ENCODE data around the gene FRAS1. TPM values are rescaled to one million over a fixed set of nuclear protein-coding genes. Genes with fewer than 3 reads are reported as not detected.

The FRAS1 gene
- total RNA-seq, 2 donors from 2014 or later, result 2.1 to 4.0 TPM

DNA sequence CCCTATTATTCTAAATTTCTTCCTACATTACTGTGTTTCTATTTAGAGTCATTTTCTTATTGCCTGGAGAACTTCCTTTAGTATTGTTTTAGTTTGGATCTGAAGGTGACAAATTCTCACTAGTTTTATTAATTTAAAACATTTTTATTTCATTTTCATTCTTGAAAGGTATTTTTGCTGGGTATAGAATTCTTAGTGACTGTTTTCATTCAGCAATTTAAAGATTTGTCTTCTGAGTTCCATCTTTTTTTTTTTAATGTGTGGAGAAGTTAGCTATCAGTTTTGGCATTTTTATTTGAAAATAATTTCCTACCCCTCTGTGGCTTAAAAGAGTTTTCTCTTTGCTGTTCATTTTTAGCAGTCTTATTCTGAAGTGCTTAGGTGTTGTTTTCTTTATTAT lies 169.2 kb downstream of the FRAS1 start:
- H3K4me3 ChIP-seq, result no peak overlapping the region
- H3K4me1 ChIP-seq, result no peaks in the 10 kb centered on the region
- no peaks in the 10 kb centered on the region for H3K27me3 ChIP-seq
- H3K27ac ChIP-seq, result no peak overlapping the region
- intact Hi-C loops (cut with DNase I), result no loop called here
- no peak overlapping the region for H3K9ac ChIP-seq (ENCODE audit: low read depth in 2 of 2, low read length in 2 of 2)
- H3K9me3 ChIP-seq, result no peaks in the 10 kb centered on the region
- H3K36me3 ChIP-seq, result no peaks in the 10 kb centered on the region
- no peak for TF ChIP-seq CTCF (IDR thresholded peaks at IDR 0.05)
- no peak for DNase-seq

DNA sequence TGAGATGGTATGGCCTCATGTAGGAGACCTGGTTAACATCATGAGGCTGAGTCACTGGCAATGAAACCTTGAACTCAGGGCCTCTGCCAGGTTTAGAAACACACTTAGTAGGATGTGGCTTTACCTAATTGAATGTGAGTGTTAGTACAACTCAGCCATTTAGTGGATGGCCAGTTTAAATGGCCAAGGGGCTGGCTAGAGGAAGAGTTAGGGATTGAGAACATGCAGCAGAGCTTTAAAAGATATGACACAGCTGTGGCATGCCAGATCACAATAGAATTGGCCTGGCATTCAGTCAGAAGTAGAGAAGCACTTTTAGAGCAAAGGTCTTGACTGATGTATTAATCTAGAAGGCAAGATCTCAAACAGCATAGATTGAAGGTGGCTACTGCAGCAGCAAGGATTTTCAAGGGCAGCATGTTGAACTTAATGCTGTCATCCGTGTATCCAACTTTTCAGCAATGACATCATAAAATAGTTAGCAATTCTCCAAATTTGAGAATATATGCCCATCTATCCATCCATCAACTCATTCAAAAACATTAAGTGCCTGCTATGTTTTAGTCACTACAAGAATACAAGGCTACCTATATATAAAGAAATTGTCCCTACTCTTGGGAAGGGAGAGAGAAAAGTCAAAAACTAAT lies 170.4 kb downstream of the FRAS1 start:
- Histone ChIP-seq H3K27me3 (no peaks in the 10 kb centered on the region), H3K4me3 (no peak overlapping the region), H3K4me1 (no peaks in the 10 kb centered on the region), H3K27ac (no peak overlapping the region), H3K9me3 (no peaks in the 10 kb centered on the region), H3K36me3 (no peaks in the 10 kb centered on the region), H3K9ac (ENCODE audit: low read depth in 2 of 2, low read length in 2 of 2) (no peak overlapping the region)
- intact Hi-C loops (cut with DNase I), result no loop called here
- TF ChIP-seq CTCF (IDR thresholded peaks at IDR 0.05), result no peak
- no peak for DNase-seq

DNA sequence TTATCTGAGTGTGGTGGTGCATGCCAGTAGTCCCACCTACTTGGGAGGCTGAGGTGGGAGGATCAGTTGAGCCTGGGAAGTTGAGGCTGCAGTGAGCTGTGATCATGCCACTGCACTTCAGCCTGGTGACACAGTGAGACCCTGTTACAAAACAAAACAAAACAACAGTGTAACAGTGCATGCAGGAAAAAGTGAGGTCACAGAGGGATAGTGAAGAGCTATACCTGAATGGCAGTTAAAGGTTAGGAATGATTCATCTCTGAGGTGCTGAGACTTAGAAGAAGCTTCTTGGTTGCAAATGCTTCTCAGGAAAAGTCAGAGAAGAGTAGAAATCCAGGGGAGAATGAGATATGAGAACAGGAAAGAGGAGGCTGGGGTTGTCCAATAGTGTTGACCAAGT lies 178.7 kb downstream of the FRAS1 start:
- DNase-seq, result no peak
- no peak overlapping the region for H3K27ac ChIP-seq
- intact Hi-C loops (cut with DNase I), result no loop called here
- H3K27me3 ChIP-seq, result no peaks in the 10 kb centered on the region
- no peak for TF ChIP-seq CTCF (IDR thresholded peaks at IDR 0.05)
- H3K36me3 ChIP-seq, result no peaks in the 10 kb centered on the region
- H3K9ac ChIP-seq (ENCODE audit: low read depth in 2 of 2, low read length in 2 of 2), result no peak overlapping the region
- H3K4me1 ChIP-seq, result no peaks in the 10 kb centered on the region
- H3K4me3 ChIP-seq, result no peak overlapping the region
- no peaks in the 10 kb centered on the region for H3K9me3 ChIP-seq

- H3K4me3 ChIP-seq, result no peak overlapping the region
- DNase-seq, result no peak
- no peaks in the 10 kb centered on the region for H3K4me1 ChIP-seq
- H3K9me3 ChIP-seq, result no peaks in the 10 kb centered on the region
- H3K27ac ChIP-seq, result no peak overlapping the region
- no peaks in the 10 kb centered on the region for H3K36me3 ChIP-seq
- H3K27me3 ChIP-seq, result no peaks in the 10 kb centered on the region
- intact Hi-C loops (cut with DNase I), result no loop called here
- no peak overlapping the region for H3K9ac ChIP-seq (ENCODE audit: low read depth in 2 of 2, low read length in 2 of 2)
- TF ChIP-seq CTCF (IDR thresholded peaks at IDR 0.05), result no peak
These were observed 180.2 kb downstream of the FRAS1 start for GRCh38 chr4:78237360-78237759.

DNA sequence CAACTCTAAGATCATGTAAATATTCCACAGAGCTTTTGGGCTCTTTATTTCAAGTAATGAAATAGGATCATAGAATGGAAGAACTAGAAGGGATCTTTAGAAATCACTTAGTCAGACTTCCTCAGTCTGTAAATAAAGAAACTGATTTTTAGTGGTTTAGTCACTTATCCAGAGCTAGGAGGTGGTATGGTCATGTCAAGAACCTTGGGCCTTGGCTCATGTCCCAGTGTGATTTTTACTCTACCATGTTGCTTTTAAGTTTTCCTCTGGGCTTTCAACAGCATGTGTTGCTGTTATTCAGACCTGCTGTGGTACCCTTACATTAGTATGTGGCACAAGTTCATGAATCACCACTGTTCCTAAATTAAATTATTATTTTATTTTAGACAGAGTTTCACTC lies 184.9 kb downstream of the FRAS1 start:
- no peaks in the 10 kb centered on the region for H3K4me1 ChIP-seq
- no peak overlapping the region for H3K4me3 ChIP-seq
- intact Hi-C loops (cut with DNase I), result no loop called here
- H3K9ac ChIP-seq (ENCODE audit: low read depth in 2 of 2, low read length in 2 of 2), result no peak overlapping the region
- no peaks in the 10 kb centered on the region for H3K27me3 ChIP-seq
- no peak overlapping the region for H3K27ac ChIP-seq
- no peaks in the 10 kb centered on the region for H3K36me3 ChIP-seq
- H3K9me3 ChIP-seq, result no peaks in the 10 kb centered on the region
- no peak for DNase-seq
- no peak for TF ChIP-seq CTCF (IDR thresholded peaks at IDR 0.05)
